HL-60 (cell line): ENCODE results near the gene SLC6A6.

Experiments
- DNase-seq, 2 experiments: peaks; one replicate each; pipeline ENCODE4 v3.0.0-alpha.2; 2010 to 2020; ENCODE audit warnings: low read depth in 1 of 2, low spot score in 1 of 2
- H3K27ac ChIP-seq: fragments of 250-450 bp; sonication (Bioruptor Pico); replicated peaks from 2 replicates; pipeline ENCODE4 v1.5.1; 2020; ENCODE audit warnings: mild to moderate bottlenecking, moderate library complexity
- H3K27me3 ChIP-seq: fragments of 250-450 bp; sonication (Bioruptor Pico); 2 replicates; pipeline ENCODE4 v1.5.1; 2021; ENCODE audit warnings: mild to moderate bottlenecking, moderate library complexity; ENCODE audit not compliant: insufficient read depth, poor library complexity, severe bottlenecking
- H3K4me3 ChIP-seq: replicated peaks from 2 replicates; pipeline ENCODE4 v1.5.1; 2011; ENCODE audit warnings: mild to moderate bottlenecking, control low read depth, low read length; ENCODE audit not compliant: insufficient read depth
- GABPA ChIP-seq: IDR thresholded peaks from 2 replicates; pipeline ENCODE4 v1.6.1; 2012; ENCODE audit warnings: low read depth
- POLR2AphosphoS5 ChIP-seq: IDR thresholded peaks from 2 replicates; pipeline ENCODE4 v1.6.1; 2012; ENCODE audit warnings: low read depth
- SPI1 ChIP-seq: IDR thresholded peaks from 2 replicates; pipeline ENCODE4 v1.6.1; 2012; ENCODE audit warnings: low read depth, mild to moderate bottlenecking, borderline replicate concordance
- TF ChIP-seq, protein P1 (sequence below): IDR thresholded peaks from one replicate; pipeline ENCODE4 v1.5.1; 2011; ENCODE audit warnings: low read length, control low read depth, inconsistent platforms; ENCODE audit not compliant: insufficient read depth
- TF ChIP-seq, protein P2 (sequence below): IDR thresholded peaks from 2 replicates; pipeline ENCODE4 v1.6.1; 2012; ENCODE audit warnings: low read depth; ENCODE audit not compliant: insufficient replicate concordance

SLC6A6 gene

DNA sequence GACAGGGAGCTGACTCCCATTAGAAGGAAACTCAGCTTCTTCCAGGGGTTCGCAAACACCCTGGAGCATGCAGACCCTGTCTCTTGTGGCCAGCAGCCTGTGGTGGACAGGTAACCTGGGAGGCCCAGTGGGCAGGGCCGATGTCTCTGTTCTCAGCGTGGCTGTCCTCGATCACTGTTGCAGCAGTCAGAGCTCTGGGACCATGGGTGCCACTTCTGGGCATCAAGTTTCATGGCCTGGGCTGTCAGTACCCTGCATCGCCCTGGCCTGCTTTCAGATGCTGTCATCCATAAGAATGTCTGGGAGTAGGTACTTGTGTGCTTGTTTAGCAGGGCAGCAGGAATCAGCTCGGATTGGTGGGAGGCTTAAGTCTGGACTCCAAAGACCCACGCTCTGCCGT is 54.4 kb downstream of the SLC6A6 start:
- DNase-seq = no peak
- Histone ChIP-seq H3K27ac (no peak overlapping the region), H3K4me3 (no peak overlapping the region), H3K27me3 (no peaks in the 10 kb centered on the region)
- TF ChIP-seq GABPA = no peak
- TF ChIP-seq, protein P1, sequence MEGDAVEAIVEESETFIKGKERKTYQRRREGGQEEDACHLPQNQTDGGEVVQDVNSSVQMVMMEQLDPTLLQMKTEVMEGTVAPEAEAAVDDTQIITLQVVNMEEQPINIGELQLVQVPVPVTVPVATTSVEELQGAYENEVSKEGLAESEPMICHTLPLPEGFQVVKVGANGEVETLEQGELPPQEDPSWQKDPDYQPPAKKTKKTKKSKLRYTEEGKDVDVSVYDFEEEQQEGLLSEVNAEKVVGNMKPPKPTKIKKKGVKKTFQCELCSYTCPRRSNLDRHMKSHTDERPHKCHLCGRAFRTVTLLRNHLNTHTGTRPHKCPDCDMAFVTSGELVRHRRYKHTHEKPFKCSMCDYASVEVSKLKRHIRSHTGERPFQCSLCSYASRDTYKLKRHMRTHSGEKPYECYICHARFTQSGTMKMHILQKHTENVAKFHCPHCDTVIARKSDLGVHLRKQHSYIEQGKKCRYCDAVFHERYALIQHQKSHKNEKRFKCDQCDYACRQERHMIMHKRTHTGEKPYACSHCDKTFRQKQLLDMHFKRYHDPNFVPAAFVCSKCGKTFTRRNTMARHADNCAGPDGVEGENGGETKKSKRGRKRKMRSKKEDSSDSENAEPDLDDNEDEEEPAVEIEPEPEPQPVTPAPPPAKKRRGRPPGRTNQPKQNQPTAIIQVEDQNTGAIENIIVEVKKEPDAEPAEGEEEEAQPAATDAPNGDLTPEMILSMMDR = no peak
- TF ChIP-seq, protein P2, sequence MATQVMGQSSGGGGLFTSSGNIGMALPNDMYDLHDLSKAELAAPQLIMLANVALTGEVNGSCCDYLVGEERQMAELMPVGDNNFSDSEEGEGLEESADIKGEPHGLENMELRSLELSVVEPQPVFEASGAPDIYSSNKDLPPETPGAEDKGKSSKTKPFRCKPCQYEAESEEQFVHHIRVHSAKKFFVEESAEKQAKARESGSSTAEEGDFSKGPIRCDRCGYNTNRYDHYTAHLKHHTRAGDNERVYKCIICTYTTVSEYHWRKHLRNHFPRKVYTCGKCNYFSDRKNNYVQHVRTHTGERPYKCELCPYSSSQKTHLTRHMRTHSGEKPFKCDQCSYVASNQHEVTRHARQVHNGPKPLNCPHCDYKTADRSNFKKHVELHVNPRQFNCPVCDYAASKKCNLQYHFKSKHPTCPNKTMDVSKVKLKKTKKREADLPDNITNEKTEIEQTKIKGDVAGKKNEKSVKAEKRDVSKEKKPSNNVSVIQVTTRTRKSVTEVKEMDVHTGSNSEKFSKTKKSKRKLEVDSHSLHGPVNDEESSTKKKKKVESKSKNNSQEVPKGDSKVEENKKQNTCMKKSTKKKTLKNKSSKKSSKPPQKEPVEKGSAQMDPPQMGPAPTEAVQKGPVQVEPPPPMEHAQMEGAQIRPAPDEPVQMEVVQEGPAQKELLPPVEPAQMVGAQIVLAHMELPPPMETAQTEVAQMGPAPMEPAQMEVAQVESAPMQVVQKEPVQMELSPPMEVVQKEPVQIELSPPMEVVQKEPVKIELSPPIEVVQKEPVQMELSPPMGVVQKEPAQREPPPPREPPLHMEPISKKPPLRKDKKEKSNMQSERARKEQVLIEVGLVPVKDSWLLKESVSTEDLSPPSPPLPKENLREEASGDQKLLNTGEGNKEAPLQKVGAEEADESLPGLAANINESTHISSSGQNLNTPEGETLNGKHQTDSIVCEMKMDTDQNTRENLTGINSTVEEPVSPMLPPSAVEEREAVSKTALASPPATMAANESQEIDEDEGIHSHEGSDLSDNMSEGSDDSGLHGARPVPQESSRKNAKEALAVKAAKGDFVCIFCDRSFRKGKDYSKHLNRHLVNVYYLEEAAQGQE = no peak

DNA sequence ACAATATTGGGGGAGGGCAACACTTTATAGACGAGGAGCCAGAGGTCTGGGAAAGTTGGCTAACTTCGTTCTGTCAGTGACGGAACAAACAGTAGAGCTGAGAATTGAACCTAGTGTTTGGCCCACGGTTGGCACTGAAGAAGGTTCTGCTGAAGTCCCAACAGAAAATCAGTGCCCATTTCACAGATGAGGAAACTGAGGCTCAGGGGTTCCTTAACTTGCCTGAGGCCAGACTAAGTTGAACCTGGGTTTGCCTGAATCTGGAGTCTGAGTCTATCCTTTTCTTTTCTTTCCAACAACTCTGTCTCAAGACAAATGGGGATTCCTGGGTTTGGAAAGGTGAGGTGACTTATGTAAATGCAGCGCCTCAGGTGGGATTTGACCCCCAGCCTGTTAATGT is 55.1 kb downstream of the SLC6A6 start:
- Histone ChIP-seq H3K27me3 (no peaks in the 10 kb centered on the region), H3K27ac (no peak overlapping the region), H3K4me3 (no peak overlapping the region)
- TF ChIP-seq, protein P1 = no peak
- no peak for TF ChIP-seq GABPA
- no peak for TF ChIP-seq SPI1
- TF ChIP-seq, protein P2 = no peak
- TF ChIP-seq POLR2AphosphoS5 = no peak
- DNase-seq = no peak

DNA sequence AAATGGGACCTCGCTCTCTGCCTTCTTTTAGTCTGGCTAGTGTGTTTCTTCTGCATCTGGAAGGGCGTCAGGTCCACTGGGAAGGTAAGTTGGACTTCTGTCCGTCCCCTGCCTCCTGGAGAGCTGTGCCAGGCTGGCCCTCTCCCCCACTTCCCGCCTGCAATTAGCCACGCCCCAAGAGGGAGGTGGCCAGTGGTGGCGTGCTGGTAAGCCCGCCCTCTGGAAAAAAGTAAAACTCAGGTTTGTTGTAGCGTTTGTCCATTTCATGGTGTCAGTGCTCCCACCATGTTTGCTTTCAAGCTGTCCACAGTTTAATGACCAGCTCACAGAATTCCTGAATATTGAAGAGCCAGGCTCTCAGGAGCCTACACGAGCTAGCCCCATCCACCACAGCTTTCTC is 55.6 kb downstream of the SLC6A6 start:
- Histone ChIP-seq H3K27ac (no peak overlapping the region), H3K4me3 (no peak overlapping the region), H3K27me3 (no peaks in the 10 kb centered on the region)
- no peak for DNase-seq
- TF ChIP-seq POLR2AphosphoS5 = no peak
- TF ChIP-seq, protein P2 = no peak
- no peak for TF ChIP-seq SPI1
- TF ChIP-seq, protein P1 = no peak
